GM12801 (cell line): ENCODE data around the gene TMEM123.

Experiments used
- TF ChIP-seq, protein P1 (sequence below): IDR thresholded peaks from one replicate; pipeline ENCODE4 v1.5.1; 2011; ENCODE audit warnings: control low read depth; ENCODE audit not compliant: insufficient read length; ENCODE audit errors: extremely low read depth

The TMEM123 gene

DNA sequence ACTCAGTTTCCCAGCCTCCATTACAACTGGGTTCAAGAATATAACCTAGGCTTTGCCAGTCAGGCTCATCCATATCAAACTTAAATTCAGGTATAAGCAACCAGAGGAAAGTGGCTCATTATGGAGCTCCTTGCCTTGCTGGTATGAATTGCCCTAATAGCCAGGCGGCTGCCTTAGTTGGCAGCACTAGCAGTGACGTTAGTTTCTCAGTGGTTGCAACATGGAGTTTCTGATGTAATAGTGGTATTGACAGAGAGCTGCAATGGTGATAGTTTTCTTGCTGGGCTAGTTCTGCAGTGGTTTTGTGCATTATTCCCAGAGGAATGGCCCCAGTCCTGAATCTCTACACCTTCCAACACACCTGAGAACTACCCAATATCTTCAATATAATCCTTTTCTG, 3.8 kb upstream of the TMEM123 start:
- TF ChIP-seq, protein P1, sequence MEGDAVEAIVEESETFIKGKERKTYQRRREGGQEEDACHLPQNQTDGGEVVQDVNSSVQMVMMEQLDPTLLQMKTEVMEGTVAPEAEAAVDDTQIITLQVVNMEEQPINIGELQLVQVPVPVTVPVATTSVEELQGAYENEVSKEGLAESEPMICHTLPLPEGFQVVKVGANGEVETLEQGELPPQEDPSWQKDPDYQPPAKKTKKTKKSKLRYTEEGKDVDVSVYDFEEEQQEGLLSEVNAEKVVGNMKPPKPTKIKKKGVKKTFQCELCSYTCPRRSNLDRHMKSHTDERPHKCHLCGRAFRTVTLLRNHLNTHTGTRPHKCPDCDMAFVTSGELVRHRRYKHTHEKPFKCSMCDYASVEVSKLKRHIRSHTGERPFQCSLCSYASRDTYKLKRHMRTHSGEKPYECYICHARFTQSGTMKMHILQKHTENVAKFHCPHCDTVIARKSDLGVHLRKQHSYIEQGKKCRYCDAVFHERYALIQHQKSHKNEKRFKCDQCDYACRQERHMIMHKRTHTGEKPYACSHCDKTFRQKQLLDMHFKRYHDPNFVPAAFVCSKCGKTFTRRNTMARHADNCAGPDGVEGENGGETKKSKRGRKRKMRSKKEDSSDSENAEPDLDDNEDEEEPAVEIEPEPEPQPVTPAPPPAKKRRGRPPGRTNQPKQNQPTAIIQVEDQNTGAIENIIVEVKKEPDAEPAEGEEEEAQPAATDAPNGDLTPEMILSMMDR: no peak

DNA sequence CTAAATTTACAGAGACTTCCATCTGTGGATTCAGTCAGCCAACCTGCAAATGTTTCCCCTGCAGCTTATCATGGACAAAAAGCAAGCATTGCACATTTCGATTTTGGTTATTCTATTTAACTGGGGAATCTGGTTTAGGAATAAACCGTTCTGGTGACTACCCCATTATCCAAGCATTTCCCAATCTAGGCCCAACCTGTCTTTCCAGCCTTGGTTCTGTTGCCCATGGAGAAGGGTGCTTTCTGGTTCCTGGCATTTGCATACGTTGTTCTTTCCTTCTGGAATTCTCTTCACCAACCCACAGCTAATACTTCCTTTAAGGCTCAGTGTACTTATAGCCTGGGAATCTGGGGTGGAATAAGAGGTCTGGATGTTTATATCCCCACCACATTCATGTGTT, 1.4 kb upstream of the TMEM123 start:
- TF ChIP-seq, protein P1: no peak

DNA sequence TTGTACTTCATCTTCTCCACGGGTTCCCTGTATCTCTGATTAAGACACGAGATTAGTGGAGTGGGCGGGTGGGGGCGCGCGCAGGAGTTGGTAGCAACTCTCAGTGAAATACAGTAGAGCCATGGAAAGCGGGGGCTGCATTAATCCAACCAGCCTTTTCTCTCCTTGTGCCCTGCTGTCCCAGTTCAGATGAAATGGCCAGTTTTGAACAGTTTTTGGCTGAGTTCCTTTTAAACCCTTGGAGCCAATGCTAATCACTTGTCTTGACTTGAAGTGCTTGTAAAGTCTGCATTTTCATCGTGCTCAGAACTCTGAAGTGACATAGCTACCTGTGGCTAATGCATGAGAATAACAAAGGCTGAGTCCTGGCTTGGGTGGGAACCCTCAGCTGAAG, 734 bp upstream of the TMEM123 start:
- TF ChIP-seq, protein P1: no peak

DNA sequence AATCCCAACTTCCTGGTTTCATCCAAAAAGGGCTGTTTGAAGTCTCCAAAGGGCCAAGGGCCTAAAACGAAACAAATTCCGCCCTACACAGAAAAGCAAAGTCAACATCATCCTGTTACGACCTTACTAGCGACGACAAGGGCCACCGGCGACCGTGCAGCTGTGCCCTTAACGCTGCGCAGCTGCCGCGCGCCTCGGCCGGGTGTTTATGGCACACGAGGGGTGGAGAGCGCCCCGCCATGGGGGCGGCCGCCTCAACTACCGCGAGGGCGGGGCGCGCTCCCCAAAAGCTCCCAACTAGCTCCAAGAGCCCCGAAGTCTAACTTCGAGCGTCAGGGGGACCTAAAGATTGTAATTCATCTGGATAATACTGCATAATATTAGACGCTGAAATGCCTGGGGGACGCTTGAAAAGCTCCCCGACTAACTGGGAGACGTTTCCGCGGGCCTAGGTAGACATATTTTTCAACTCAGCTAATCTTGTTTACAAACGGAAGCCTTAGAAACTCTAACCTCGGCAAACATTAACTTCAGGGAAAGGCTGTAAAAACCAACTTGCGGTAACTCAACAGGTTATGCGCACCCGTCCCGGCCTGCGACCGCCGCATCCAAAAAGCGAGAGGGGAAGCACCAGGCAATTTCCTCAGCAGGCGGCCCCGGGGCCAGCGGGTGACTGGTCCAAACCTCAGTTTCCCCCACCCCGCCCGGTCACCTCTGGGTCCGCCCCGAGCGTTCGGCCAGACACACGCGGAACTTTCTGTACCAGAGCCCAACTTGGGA, 694 bp downstream of the TMEM123 start:
- TF ChIP-seq, protein P1: no peak

DNA sequence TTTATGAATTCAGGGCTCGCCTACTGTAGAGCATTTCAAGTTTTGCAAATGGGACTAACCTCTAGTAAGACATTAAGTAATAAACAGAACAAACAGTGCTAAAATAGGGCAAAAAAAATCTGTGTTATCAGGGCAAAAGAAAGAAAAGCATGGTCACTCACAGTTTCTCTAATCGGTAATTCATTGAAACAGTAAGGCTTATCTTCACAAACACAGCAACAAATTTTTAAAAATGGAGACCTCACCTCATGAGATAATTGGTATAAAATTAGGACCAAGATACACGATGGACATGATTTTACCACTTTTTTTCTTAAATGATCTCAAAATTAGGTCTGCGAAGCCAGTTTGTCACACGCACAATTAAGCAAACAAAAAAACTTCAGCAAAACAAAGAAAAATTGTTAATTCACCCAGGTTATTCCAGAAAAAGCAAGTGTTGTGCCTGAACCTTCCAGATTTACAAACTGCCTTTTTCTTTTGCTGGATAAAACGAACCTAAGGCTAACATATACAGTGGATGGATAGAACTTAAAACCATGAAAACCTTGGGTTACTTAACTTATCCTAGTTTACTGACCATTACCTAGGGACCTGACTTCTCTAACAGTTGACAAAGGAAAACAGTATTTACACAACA, 1.4 kb downstream of the TMEM123 start:
- TF ChIP-seq, protein P1: no peak

DNA sequence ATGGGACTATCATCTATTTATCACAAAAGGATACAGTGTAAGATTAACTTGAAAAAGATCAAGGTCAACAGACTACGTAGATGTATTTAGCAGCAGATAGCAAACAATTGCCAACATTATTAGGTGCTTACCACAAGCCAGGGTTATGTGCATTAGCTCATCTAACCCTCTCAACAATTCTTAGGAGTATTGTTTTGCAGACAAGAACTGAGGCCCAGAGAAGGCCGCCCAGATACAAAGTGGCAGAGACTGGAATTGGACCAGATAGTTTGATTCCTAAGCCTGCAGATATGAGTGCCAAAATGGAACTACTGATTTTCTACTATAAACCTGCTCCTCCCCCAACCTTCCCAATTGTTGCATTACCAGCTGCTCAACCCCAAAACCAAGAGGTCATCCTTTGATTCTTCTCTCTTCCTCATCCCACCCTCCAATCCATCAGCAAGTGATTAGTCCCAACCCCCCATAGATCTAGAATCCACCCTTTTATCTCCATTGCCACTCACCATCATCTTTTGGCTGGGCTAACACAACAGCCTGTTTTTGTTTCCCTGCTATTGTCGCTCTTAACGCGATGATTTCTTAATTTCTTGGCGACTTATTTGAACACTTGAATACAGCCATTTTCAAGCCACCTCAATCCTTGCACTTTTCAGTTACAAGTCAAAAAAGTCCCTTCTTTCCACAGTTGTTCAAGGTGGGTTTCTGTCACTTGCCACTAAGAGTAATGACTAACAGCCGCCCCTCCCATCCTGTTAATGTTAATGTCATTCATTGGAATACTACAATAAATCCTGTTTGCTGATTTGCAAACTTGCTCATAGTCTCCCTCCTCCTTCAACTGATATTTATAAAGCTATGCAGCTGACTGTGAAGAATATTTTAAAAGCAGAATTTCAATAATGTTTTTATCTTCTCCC, 2.7 kb downstream of the TMEM123 start:
- TF ChIP-seq, protein P1: no peak

DNA sequence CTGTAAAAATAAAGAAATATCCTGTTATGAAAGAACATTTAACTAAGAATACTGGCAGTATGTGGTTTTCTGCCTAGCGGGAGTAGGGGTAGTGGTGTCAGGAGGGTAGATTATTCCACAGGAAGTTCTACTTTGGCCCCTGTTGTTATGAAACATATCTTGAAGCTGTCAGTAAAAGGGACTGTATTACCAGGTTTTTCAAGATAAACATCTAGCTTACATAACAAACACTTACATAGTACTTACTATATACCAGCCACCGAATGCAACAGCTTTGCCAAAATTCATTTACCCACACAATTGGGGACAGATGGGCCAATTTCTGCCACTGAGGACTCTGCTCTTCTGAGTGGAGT, 3.7 kb downstream of the TMEM123 start:
- TF ChIP-seq, protein P1: no peak
